ENCODE results near the gene WDR59.

DNA sequence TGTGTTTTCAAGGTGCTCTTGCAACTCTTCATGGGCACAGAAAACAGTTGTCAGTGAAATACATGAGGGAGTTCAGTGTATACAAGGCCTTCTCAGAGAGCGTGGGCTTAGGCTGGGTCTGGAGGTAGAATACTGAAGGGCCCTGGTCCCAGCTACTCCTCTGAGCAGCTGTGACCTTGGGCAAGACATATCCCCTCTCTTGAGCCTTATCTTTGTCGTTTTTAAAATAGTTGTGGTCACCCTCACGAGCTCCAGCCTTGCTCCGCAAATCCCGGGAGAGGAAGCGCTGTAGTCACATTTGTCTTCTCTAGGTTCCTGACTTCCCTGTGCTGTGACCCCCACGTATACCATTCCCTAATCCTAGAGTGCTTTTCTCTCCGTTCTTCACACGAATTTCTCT lies 17.6 kb upstream of the WDR59 start:
- TF ChIP-seq, protein P1, sequence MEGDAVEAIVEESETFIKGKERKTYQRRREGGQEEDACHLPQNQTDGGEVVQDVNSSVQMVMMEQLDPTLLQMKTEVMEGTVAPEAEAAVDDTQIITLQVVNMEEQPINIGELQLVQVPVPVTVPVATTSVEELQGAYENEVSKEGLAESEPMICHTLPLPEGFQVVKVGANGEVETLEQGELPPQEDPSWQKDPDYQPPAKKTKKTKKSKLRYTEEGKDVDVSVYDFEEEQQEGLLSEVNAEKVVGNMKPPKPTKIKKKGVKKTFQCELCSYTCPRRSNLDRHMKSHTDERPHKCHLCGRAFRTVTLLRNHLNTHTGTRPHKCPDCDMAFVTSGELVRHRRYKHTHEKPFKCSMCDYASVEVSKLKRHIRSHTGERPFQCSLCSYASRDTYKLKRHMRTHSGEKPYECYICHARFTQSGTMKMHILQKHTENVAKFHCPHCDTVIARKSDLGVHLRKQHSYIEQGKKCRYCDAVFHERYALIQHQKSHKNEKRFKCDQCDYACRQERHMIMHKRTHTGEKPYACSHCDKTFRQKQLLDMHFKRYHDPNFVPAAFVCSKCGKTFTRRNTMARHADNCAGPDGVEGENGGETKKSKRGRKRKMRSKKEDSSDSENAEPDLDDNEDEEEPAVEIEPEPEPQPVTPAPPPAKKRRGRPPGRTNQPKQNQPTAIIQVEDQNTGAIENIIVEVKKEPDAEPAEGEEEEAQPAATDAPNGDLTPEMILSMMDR (IDR thresholded peaks at IDR 0.05) = no peak
- no peak for TF ChIP-seq POLR2A (IDR thresholded peaks at IDR 0.05)
